Neural cell (in vitro differentiated cells): ENCODE data around the gene TPSG1. TPM values are rescaled to one million over a fixed set of nuclear protein-coding genes. Genes with fewer than 3 reads are reported as not detected.

Experiments
- H2AFZ ChIP-seq: fragments of 200-600, 300-800 bp; sonication (generic), shearing (Covaris generic); 2 replicates; pipeline ENCODE4 v1.6.0; 2014; ENCODE audit warnings: low read depth, mild to moderate bottlenecking, antibody characterized with exemption, low read length, moderate library complexity
- H3F3A ChIP-seq: fragments of 200-600 bp; shearing (Covaris generic); 2 replicates; pipeline ENCODE4 v1.6.1; 2016; ENCODE audit warnings: mild to moderate bottlenecking, moderate library complexity, mixed read lengths, antibody characterized with exemption, low read length; ENCODE audit not compliant: insufficient read depth, poor library complexity, severe bottlenecking
- H3K27ac ChIP-seq: fragments of 200-600, 300-800 bp; sonication (generic), shearing (Covaris generic); 2 replicates; pipeline ENCODE4 v1.5.1; 2014; ENCODE audit warnings: mild to moderate bottlenecking, low read length, moderate library complexity
- H3K27me3 ChIP-seq: fragments of 300-800, 200-600 bp; sonication (generic), shearing (Covaris generic); 2 replicates; pipeline ENCODE4 v1.6.0; 2014; ENCODE audit warnings: mild to moderate bottlenecking, low read depth, low read length, moderate library complexity; ENCODE audit not compliant: insufficient read depth
- H3K36me3 ChIP-seq: fragments of 300-800, 200-600 bp; sonication (generic), shearing (Covaris generic); 2 replicates; pipeline ENCODE4 v1.5.1; 2014; ENCODE audit warnings: mild to moderate bottlenecking, antibody characterized with exemption, low read length, moderate library complexity; ENCODE audit not compliant: insufficient read depth
- H3K4me2 ChIP-seq: fragments of 300-800, 200-600 bp; sonication (generic), shearing (Covaris generic); 2 replicates; pipeline ENCODE4 v1.6.0; 2014; ENCODE audit warnings: mild to moderate bottlenecking, low read length
- H3K4me3 ChIP-seq: fragments of 300-800, 200-600 bp; sonication (generic), shearing (Covaris generic); 2 replicates; pipeline ENCODE4 v1.5.1; 2014; ENCODE audit warnings: mild to moderate bottlenecking, low read length, moderate library complexity
- H3K79me2 ChIP-seq: fragments of 200-600 bp; shearing (Covaris generic); replicated peaks from 2 replicates; pipeline ENCODE4 v1.6.0; 2014; ENCODE audit warnings: mild to moderate bottlenecking, low read length, moderate library complexity; ENCODE audit not compliant: insufficient read depth
- H3K9ac ChIP-seq: fragments of 300-800, 200-600 bp; sonication (generic), shearing (Covaris generic); 2 replicates; pipeline ENCODE4 v1.6.1; 2016; ENCODE audit warnings: mild to moderate bottlenecking, low read length, mixed read lengths
- H3K9me2 ChIP-seq: fragments of 200-600 bp; shearing (Covaris generic); 2 replicates; pipeline ENCODE4 v1.6.1; 2016; ENCODE audit warnings: mild to moderate bottlenecking, low read length, mixed read lengths; ENCODE audit not compliant: insufficient read depth
- H3K9me3 ChIP-seq: fragments of 200-600, 300-800 bp; sonication (generic), shearing (Covaris generic); 2 replicates; pipeline ENCODE4 v1.6.1; 2016; ENCODE audit warnings: mild to moderate bottlenecking, mixed run types, low read length, moderate library complexity, mixed read lengths
- H4K20me1 ChIP-seq: fragments of 200-600 bp; shearing (Covaris generic); 2 replicates; pipeline ENCODE4 v1.6.1; 2016; ENCODE audit warnings: mild to moderate bottlenecking, mixed run types; ENCODE audit not compliant: insufficient read depth
- EP300 ChIP-seq: fragments of 450-650 bp; conservative IDR thresholded peaks from 2 replicates; pipeline ENCODE4 v1.6.1; 2014; ENCODE audit warnings: antibody characterized with exemption, mild to moderate bottlenecking, moderate library complexity; ENCODE audit not compliant: poor library complexity, severe bottlenecking
- EZH2 ChIP-seq: fragments of 200-600, 300-800 bp; shearing (Covaris generic), sonication (generic); IDR thresholded peaks from 2 replicates; pipeline ENCODE4 v1.6.1; 2014; ENCODE audit warnings: antibody characterized with exemption, low read length, borderline replicate concordance, mild to moderate bottlenecking; ENCODE audit not compliant: insufficient read depth, poor library complexity, severe bottlenecking
- MXI1 ChIP-seq: fragments of 450-650 bp; conservative IDR thresholded peaks from 2 replicates; pipeline ENCODE4 v1.6.1; 2014; ENCODE audit warnings: antibody characterized with exemption, mild to moderate bottlenecking; ENCODE audit not compliant: poor library complexity, severe bottlenecking
- POLR2AphosphoS5 ChIP-seq: IDR thresholded peaks from 2 replicates; pipeline ENCODE4 v1.6.1; 2012
- RAD21 ChIP-seq: fragments of 450-650 bp; conservative IDR thresholded peaks from 2 replicates; pipeline ENCODE4 v1.6.1; 2014; ENCODE audit warnings: antibody characterized with exemption, mild to moderate bottlenecking, moderate library complexity
- SMC3 ChIP-seq: fragments of 450-650 bp; conservative IDR thresholded peaks from 2 replicates; pipeline ENCODE4 v1.6.1; 2014; ENCODE audit warnings: antibody characterized with exemption, mild to moderate bottlenecking, moderate library complexity; ENCODE audit not compliant: poor library complexity
- TAF1 ChIP-seq: IDR thresholded peaks from 2 replicates; pipeline ENCODE4 v1.6.1; 2012; ENCODE audit warnings: low read depth
- polyA plus RNA-seq: library from polyadenylated mRNA; depleted of rRNA; stranded (reverse); fragments of >200 nt; gene quantifications from 2 replicates; pipeline ENCODE4 v1.2.3, GENCODE V29; 2014
- TF ChIP-seq, protein P1 (sequence below): fragments of 450-650 bp; IDR thresholded peaks from 2 replicates; pipeline ENCODE4 v1.5.1; 2014; ENCODE audit warnings: antibody characterized with exemption, mild to moderate bottlenecking, moderate library complexity; ENCODE audit not compliant: poor library complexity, severe bottlenecking
- TF ChIP-seq, protein P2 (sequence below): IDR thresholded peaks from 2 replicates; pipeline ENCODE4 v1.6.1; 2012; ENCODE audit warnings: borderline replicate concordance

The TPSG1 gene
- polyA plus RNA-seq, 1 donor from 2014 or later: not detected

DNA sequence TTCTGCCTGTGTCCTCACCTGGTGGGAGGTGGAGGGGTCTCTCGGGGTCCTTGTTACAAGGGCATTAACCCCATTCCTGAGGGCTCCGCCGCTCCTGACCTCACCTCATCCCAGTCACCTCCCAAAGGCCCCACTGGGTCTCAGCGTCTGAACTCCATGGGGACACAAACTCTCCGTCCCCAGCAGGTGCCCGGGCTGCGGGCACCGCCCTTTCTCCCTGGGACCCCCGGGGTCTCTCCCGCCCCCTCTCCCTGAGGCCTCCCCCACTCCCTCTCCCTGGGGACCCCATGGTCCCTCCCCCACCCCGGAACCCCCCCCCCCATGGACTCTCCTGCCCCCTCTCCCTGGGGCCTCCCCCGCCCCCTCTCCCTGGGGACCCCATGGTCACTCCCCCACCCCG lies 47.3 kb downstream of the TPSG1 start:
- Histone ChIP-seq H3K9ac (no peak overlapping the region), H3K4me2 (no peak overlapping the region), H3K4me3 (no peak overlapping the region), H3K79me2 (no peaks in the 10 kb centered on the region), H3K9me3 (no peaks in the 10 kb centered on the region), H3K36me3 (no peaks in the 10 kb centered on the region), H3K9me2 (no peaks in the 10 kb centered on the region), H2AFZ (no peak overlapping the region), H4K20me1 (no peaks in the 10 kb centered on the region), H3F3A (no peaks in the 10 kb centered on the region), H3K27me3 (no peaks in the 10 kb centered on the region), H3K27ac (no peak overlapping the region)
- no peak for TF ChIP-seq MXI1
- no peak for TF ChIP-seq TAF1
- TF ChIP-seq, protein P1, sequence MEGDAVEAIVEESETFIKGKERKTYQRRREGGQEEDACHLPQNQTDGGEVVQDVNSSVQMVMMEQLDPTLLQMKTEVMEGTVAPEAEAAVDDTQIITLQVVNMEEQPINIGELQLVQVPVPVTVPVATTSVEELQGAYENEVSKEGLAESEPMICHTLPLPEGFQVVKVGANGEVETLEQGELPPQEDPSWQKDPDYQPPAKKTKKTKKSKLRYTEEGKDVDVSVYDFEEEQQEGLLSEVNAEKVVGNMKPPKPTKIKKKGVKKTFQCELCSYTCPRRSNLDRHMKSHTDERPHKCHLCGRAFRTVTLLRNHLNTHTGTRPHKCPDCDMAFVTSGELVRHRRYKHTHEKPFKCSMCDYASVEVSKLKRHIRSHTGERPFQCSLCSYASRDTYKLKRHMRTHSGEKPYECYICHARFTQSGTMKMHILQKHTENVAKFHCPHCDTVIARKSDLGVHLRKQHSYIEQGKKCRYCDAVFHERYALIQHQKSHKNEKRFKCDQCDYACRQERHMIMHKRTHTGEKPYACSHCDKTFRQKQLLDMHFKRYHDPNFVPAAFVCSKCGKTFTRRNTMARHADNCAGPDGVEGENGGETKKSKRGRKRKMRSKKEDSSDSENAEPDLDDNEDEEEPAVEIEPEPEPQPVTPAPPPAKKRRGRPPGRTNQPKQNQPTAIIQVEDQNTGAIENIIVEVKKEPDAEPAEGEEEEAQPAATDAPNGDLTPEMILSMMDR: no peak
- no peak for TF ChIP-seq EP300
- TF ChIP-seq POLR2AphosphoS5: no peak
- no peak for TF ChIP-seq SMC3
- no peak for TF ChIP-seq RAD21
- TF ChIP-seq, protein P2, sequence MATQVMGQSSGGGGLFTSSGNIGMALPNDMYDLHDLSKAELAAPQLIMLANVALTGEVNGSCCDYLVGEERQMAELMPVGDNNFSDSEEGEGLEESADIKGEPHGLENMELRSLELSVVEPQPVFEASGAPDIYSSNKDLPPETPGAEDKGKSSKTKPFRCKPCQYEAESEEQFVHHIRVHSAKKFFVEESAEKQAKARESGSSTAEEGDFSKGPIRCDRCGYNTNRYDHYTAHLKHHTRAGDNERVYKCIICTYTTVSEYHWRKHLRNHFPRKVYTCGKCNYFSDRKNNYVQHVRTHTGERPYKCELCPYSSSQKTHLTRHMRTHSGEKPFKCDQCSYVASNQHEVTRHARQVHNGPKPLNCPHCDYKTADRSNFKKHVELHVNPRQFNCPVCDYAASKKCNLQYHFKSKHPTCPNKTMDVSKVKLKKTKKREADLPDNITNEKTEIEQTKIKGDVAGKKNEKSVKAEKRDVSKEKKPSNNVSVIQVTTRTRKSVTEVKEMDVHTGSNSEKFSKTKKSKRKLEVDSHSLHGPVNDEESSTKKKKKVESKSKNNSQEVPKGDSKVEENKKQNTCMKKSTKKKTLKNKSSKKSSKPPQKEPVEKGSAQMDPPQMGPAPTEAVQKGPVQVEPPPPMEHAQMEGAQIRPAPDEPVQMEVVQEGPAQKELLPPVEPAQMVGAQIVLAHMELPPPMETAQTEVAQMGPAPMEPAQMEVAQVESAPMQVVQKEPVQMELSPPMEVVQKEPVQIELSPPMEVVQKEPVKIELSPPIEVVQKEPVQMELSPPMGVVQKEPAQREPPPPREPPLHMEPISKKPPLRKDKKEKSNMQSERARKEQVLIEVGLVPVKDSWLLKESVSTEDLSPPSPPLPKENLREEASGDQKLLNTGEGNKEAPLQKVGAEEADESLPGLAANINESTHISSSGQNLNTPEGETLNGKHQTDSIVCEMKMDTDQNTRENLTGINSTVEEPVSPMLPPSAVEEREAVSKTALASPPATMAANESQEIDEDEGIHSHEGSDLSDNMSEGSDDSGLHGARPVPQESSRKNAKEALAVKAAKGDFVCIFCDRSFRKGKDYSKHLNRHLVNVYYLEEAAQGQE: no peak
- no peak for TF ChIP-seq EZH2

DNA sequence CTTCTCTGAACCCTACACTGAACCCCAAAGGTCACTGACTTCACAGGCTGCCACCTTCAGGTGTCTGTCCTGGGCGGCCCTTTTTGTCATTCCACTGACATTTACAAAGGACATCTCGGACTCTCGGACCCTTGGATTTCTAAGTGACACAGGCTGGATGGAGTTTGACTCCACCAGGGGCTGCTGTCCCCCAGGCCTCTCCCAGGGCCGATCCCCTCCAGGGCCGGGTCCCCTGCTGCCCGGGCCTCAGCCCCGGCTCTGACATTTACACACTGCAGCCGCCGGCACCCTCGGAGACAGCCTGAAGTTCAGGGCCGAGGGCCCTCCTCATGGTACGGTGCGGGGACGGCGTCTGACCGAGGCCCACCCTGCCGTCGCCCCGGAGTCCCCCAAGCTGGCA lies 48.0 kb downstream of the TPSG1 start:
- TF ChIP-seq, protein P2: no peak
- TF ChIP-seq MXI1 (no peak), EZH2 (no peak), POLR2AphosphoS5 (no peak), SMC3 (no peak), RAD21 (no peak), EP300 (no peak), TAF1 (no peak)
- TF ChIP-seq, protein P1: no peak
- Histone ChIP-seq H4K20me1 (no peaks in the 10 kb centered on the region), H3K27me3 (no peaks in the 10 kb centered on the region), H3K9me3 (no peaks in the 10 kb centered on the region), H3K4me3 (no peak overlapping the region), H3K27ac (no peak overlapping the region), H2AFZ (no peak overlapping the region), H3K4me2 (no peak overlapping the region), H3K9ac (no peak overlapping the region), H3K79me2 (no peaks in the 10 kb centered on the region), H3K36me3 (no peaks in the 10 kb centered on the region), H3K9me2 (no peaks in the 10 kb centered on the region), H3F3A (no peaks in the 10 kb centered on the region)
